Activated T-helper 2 cell treated with anti-CD3 and anti-CD28 coated beads, Interferon-gamma antibody, Interleukin-2, Interleukin-4, amounts not matched to agents 10 μg/mL and 5 μg/mL and 100 μg/mL, durations not matched to agents 14 hours and 24 hours and 36 hours (primary cell): Measurements from ENCODE around the gene ENOX1. TPM values are rescaled to one million over a fixed set of nuclear protein-coding genes. Genes with fewer than 3 reads are reported as not detected.

Experiments
- DNase-seq: peaks from one replicate; pipeline ENCODE4 v3.0.0; 2021; ENCODE audit warnings: low spot score
- H3K27ac Mint-ChIP-seq: one replicate; pipeline ENCODE4 v1.8.0; 2021; ENCODE audit warnings: mixed read lengths
- H3K27me3 Mint-ChIP-seq: one replicate; pipeline ENCODE4 v1.8.0; 2021; ENCODE audit warnings: low read depth, mixed read lengths
- H3K36me3 Mint-ChIP-seq: one replicate; pipeline ENCODE4 v1.8.0; 2021; ENCODE audit warnings: low read depth, mixed read lengths
- H3K4me1 Mint-ChIP-seq: one replicate; pipeline ENCODE4 v1.8.0; 2021; ENCODE audit warnings: low read depth, mixed read lengths
- H3K4me3 Mint-ChIP-seq: one replicate; pipeline ENCODE4 v1.8.0; 2021; ENCODE audit warnings: low read depth, mild to moderate bottlenecking, moderate library complexity, mixed read lengths
- H3K9me3 Mint-ChIP-seq: one replicate; pipeline ENCODE4 v1.8.0; 2021; ENCODE audit warnings: mixed read lengths
- intact Hi-C: fragments of 100-400 bp; cut with micrococcal nuclease; formaldehyde crosslinking; loops from one replicate; pipeline ENCODE4 v1.15.1; 2023
- total RNA-seq: library from RNA; stranded (reverse); gene quantifications from 2 replicates; pipeline ENCODE4 v1.2.3, GENCODE V29; 2022

Gene ENOX1
- total RNA-seq, 1 donor from 2014 or later = 0.18 TPM

DNA sequence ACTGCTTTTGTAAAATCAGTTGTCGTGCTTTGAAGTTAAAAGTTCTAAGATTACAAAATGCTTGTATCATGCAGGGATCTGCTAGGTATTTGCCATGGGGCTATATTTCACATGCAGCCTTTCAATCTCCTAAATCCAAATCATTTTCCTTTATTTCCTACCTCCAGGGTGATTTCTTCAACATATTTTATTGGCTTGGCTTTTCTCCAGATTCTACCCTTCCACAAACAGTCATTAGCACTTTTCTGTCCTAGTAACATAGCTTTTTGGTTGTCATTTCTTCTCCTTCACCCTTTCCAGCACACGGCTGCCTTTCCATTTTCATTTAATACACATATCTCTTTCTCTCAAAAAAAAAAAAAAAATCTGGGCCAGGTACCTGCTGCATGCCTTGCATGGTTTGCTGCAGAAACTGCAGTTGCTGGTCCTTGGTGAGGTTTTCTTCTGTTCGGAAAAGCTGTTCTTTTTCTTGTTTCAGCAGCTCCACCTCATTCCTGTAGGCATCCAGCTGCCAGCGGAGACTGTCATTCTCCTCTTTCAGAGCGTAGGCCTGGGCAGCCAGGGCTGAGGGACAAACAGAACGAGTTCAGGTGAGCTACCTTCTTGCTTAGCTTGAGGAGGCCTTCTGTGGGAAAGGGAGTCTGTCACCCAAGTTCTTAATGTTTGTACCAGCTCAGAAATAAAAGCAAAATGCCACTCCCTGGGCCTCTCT is 488.6 kb downstream of the ENOX1 start:
- no peak overlapping the region for H3K4me3 Mint-ChIP-seq
- intact Hi-C loops = no loop called here
- no peaks in the 10 kb centered on the region for H3K4me1 Mint-ChIP-seq
- H3K27me3 Mint-ChIP-seq = peaks cover 18% of the 10 kb centered on the region
- H3K9me3 Mint-ChIP-seq = no peaks in the 10 kb centered on the region
- no peak for DNase-seq
- H3K36me3 Mint-ChIP-seq = no peaks in the 10 kb centered on the region
- H3K27ac Mint-ChIP-seq = no peak overlapping the region

DNA sequence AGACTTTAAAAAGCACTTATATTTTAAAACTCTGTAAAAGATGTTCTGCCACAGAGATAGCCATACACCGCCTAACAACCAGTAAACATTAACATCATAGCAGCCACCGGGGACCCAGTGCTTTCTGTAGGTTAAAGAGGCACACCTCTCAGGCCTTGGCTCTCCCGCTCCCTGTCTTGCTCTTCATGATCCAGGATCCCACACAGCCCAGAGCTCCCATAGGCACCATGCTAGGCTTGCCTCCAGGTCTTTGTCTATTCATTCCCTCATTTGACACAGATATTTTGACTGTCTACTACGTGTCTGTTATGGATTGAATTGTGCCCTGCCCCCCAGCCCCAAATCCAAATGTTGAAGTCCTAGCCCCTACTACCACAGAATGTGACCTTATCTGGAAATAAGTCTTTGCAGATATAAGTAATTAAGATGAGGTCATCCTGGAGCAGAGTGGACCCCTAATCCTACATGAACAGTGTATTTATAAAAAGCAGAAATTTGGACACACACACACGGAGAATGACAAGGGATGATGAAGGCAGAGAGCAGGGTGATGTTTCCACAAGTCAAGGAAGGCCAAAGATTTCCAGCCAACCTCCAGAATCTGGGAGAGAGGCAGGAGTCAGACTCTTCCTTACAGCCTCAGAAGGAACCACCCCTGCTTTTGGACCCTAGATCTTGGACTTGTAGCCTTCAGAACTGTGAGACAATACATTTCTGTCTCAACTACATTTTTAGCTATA is 490.8 kb downstream of the ENOX1 start:
- intact Hi-C loops = no loop called here
- H3K4me1 Mint-ChIP-seq = no peaks in the 10 kb centered on the region
- H3K27me3 Mint-ChIP-seq = peaks cover 18% of the 10 kb centered on the region

DNA sequence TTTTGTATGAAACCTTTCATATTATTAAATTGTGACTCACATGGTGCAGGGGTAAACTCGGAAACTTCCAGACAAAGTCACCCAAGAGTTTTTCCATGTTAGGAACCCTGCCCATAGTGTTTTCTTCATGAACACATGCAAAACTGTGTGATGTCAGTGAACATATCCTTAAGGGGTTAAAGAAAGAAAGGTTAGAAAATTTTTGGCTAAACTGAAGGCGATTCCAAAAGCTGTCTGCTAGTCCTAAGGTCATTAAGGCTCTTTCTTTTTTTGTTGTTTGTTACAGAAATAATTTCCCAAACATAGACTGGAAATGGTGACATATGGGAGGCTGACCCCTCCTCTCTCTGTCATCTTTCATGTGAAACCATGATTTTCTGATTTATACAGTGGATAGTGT is 491.5 kb downstream of the ENOX1 start:
- H3K36me3 Mint-ChIP-seq = no peaks in the 10 kb centered on the region
- intact Hi-C loops = no loop called here

More for the DNA sequence above, 490.8 kb downstream of the ENOX1 start:
- Mint-ChIP-seq H3K9me3 (no peaks in the 10 kb centered on the region), H3K36me3 (no peaks in the 10 kb centered on the region), H3K27ac (no peak overlapping the region), H3K4me3 (no peak overlapping the region)
- no peak for DNase-seq

DNA sequence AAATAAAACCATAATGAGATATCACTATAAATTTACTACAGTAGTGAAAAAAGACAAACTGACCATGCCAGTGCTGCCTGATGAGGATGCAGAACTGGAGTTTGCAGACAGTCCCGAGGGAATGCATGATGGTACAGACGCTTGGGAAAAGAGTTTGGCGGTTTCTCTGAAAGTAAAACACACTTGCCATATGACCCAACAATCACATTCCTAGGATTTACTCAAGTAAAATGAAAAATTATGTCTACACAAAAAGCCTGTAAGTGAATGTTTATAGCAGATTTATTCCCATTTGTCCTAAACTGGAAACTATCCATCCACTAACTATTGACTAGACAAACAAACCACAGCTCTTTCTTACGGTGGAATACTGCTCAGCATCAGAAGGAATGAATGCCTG is 492.4 kb downstream of the ENOX1 start:
- no peak for DNase-seq
- Mint-ChIP-seq H3K4me1 (peaks cover 3% of the 10 kb centered on the region), H3K36me3 (no peaks in the 10 kb centered on the region), H3K4me3 (no peak overlapping the region), H3K9me3 (no peaks in the 10 kb centered on the region), H3K27me3 (peaks cover 10% of the 10 kb centered on the region), H3K27ac (no peak overlapping the region)
- intact Hi-C loops = no loop called here

More for the DNA sequence above, 491.5 kb downstream of the ENOX1 start:
- Mint-ChIP-seq H3K4me3 (no peak overlapping the region), H3K27me3 (peaks cover 15% of the 10 kb centered on the region), H3K9me3 (no peaks in the 10 kb centered on the region), H3K4me1 (no peaks in the 10 kb centered on the region), H3K27ac (no peak overlapping the region)
- DNase-seq = no peak

DNA sequence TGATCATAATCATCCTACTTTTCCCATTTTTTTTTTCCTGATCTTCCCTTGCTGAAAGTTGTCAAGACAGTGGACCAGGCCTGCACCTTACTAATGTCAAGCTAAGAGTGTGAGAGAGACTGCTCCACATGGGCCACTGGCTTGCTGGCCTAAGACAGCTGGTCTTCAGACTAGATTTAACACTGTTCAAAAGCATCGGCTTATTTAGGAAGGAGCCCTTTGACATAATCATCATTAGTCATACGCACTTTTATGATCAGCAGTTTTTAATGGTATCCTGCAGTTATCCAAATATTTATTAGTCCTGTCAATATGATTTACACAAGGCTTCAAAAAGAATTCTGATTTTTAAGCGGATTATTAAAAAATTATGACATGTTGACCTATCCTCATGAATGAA is 492.8 kb downstream of the ENOX1 start:
- Mint-ChIP-seq H3K4me3 (no peak overlapping the region), H3K27ac (no peak overlapping the region), H3K4me1 (peaks cover 3% of the 10 kb centered on the region), H3K36me3 (no peaks in the 10 kb centered on the region), H3K27me3 (peaks cover 10% of the 10 kb centered on the region), H3K9me3 (no peaks in the 10 kb centered on the region)
- DNase-seq = no peak
- intact Hi-C loops = no loop called here

DNA sequence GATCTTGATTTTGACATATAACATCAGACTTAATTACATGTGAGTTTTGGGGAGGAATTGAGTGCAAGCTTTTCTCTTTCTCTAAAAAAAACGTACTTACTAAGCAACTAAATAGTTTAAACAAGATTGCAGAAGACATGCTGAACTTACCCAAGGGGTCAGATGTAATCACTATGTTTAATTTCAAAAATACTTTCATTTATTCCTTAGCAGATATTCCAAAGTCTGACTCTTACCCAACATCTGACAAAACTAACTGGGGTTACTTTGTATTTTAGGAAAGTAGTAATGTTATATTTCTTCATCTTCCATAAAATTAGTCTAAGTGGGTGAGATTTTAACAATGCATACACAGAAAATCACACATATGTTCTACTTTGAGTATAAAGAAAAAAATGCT is 493.2 kb downstream of the ENOX1 start:
- intact Hi-C loops = no loop called here
- no peaks in the 10 kb centered on the region for H3K36me3 Mint-ChIP-seq
- no peak overlapping the region for H3K4me3 Mint-ChIP-seq

DNA sequence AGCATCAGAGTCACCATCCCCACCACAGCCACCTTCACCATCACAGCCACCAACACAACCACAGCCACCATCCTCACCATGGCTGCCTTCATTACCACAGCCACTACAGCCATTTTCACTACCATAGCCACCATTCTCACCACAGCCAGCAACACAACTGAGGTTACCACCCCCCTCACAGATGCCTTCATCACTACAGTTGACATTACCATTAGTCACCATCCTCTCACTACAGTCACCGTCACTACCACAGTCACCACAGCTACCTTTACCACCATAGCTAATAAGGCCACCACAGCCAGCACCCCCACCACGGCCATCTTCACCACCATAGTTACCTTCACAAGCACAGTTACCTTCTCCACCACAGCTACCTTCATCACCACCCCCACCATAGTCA is 493.8 kb downstream of the ENOX1 start:
- no peak overlapping the region for H3K4me3 Mint-ChIP-seq
- peaks cover 3% of the 10 kb centered on the region for H3K4me1 Mint-ChIP-seq
- intact Hi-C loops = no loop called here
- H3K27me3 Mint-ChIP-seq = peaks cover 3% of the 10 kb centered on the region
- H3K27ac Mint-ChIP-seq = no peak overlapping the region
- no peaks in the 10 kb centered on the region for H3K9me3 Mint-ChIP-seq
- no peaks in the 10 kb centered on the region for H3K36me3 Mint-ChIP-seq
- no peak for DNase-seq

More for the DNA sequence above, 493.2 kb downstream of the ENOX1 start:
- peaks cover 5% of the 10 kb centered on the region for H3K27me3 Mint-ChIP-seq
- H3K27ac Mint-ChIP-seq = no peak overlapping the region
- DNase-seq = no peak
- peaks cover 3% of the 10 kb centered on the region for H3K4me1 Mint-ChIP-seq
- no peaks in the 10 kb centered on the region for H3K9me3 Mint-ChIP-seq

DNA sequence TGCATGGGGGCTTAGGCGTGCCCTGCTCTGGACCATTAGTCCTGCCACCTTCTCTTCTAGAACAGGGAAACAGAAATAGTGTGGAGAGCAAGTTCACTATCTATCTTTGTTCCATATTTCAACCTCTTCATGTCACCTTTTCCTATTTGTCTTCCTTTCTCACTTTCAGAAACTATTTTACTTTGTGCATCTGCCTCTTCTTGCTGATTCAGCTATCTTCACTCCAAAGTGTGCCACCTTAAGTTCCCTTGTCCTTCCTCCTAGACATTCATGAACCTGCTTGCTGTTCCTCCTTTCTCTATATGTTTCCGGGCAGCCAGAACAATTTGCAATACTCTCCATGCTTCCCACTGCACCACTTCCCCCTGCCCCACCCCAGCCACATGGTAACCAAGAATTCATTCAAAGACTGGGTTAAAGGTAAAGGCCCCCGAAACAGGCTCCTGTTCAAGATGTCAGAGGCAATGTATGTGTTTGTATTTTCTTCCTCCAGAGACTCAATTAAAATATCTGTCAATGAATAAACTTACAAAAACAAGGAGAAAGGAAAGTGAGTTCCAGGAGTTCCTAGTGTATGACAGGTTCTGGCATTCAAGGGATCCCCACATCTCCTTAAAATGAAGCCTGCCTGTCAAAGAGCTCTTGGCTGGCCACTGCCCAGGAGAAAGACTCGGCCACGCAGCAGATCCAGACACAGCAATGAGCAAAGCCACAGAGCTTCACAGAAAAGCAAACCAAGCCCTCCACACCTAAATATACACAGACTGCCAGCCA is 495.3 kb downstream of the ENOX1 start:
- peaks cover 2% of the 10 kb centered on the region for H3K27me3 Mint-ChIP-seq
- H3K4me3 Mint-ChIP-seq = no peak overlapping the region
- no peak overlapping the region for H3K27ac Mint-ChIP-seq
- DNase-seq = no peak
- intact Hi-C loops = no loop called here
- H3K4me1 Mint-ChIP-seq = peaks cover 3% of the 10 kb centered on the region
- H3K9me3 Mint-ChIP-seq = no peaks in the 10 kb centered on the region
- no peaks in the 10 kb centered on the region for H3K36me3 Mint-ChIP-seq

DNA sequence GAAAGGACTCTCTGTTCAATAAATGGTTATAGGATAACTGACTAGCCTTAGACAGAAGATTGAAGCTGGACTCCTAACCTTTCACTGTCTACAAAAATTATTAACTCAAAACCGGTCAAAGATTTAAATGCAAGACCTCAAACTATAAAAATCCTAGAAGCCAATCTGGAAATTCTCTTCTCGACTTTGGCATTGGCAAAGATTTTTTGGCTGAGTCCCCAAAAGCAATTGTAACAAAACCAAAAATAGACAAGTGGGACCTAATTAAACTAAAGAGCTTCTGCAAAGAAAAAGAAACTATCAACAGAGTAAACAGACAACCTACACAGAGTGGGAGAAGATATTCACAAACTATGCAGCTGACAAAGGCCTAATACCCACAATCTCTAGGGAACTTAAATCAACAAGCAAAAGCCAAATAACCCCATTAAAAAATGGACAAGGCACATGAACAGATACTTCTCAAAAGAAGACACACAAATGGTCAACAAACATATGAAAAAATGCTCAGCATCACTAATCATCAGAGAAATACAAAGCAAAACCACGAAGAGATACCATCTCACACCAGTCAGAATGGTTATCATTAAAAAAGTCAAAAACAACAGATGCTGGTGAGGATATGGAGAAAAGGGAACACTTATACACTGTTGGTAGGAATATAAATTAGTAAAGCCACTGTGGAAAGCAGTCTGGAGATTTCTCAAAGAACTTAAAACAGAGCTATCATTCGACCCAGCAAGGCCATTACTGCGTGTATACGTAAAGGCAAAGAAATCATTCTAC is 497.1 kb downstream of the ENOX1 start:
- no peak for DNase-seq
- intact Hi-C loops = no loop called here
- Mint-ChIP-seq H3K4me1 (peaks cover 3% of the 10 kb centered on the region), H3K4me3 (no peak overlapping the region), H3K36me3 (no peaks in the 10 kb centered on the region), H3K9me3 (no peaks in the 10 kb centered on the region), H3K27me3 (no peaks in the 10 kb centered on the region), H3K27ac (no peak overlapping the region)

DNA sequence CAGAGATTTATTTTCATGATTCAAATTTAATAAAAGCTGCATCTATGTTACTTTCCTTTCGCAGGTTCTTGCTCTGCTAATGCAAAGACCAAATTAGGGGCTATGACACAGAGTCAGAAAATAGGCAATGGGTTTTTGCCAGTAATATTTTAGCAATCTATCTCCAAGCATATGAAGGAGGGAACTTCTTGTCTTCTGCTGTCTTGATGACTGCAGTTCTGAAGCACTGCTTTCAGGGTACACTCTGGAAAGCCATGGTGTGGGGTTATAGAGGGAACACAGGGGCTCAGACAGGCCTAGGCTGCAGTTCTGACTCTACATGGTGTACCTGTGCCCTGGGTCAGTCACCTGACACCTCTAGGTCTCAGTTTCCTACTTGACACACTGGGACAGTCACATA is 500.0 kb downstream of the ENOX1 start:
- intact Hi-C loops = no loop called here
- no peaks in the 10 kb centered on the region for H3K9me3 Mint-ChIP-seq

DNA sequence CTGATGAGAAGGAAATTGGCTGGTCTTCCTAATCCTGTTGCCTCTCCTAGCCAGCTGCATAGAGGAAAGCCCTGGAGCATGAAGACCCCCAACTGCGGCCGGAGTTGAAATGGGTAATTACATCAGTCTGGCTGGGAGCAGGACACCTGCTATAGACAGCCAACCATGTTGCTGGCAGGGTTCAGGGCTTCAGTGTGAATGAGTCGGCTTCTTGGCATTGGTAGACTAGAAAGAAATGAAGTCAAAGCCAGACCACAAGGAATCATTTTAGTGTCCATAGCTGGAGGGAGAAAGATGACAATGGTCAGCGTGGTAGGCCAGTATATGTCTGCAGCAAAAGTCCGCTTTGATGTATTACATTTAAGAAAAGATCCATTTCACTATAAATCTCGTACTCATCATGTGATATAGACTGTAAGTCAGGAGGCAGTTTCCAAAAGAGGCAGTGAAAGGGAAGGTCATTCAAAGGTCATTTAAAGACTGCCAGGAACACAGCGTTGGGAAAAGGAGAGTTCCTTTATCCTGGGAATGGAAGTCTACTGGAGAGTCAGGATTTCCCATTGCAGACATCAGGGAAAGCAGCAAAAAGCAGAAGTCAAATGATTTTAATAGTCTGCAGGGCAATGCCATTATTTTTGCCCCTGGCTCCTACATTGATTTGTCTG is 500.7 kb downstream of the ENOX1 start:
- Mint-ChIP-seq H3K4me3 (no peak overlapping the region), H3K27me3 (peaks cover 3% of the 10 kb centered on the region), H3K27ac (no peak overlapping the region), H3K9me3 (no peaks in the 10 kb centered on the region), H3K4me1 (peaks cover 3% of the 10 kb centered on the region), H3K36me3 (no peaks in the 10 kb centered on the region)
- DNase-seq = no peak
- intact Hi-C loops = no loop called here

More for the DNA sequence above, 500.0 kb downstream of the ENOX1 start:
- no peak overlapping the region for H3K4me3 Mint-ChIP-seq
- H3K36me3 Mint-ChIP-seq = no peaks in the 10 kb centered on the region
- H3K4me1 Mint-ChIP-seq = peaks cover 3% of the 10 kb centered on the region
- DNase-seq = no peak
- H3K27me3 Mint-ChIP-seq = peaks cover 1% of the 10 kb centered on the region
- H3K27ac Mint-ChIP-seq = no peak overlapping the region

DNA sequence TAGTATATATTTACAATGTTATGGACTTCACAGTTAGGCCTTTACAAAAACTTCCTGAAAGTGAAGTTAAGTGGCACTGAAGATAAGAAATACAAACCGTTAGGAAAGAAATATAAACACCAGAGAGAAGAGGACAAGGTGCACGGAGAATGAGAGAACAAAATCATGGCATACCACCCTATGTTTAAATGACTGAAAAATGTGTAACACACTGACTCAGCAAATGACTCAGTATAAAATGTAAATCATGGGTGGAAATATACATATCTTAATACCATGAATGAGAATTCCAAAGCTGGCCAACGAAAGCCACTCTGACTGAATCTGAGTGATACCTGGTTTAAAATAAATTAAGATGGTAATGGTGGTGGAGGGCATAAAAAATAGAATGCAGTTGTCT is 502.6 kb downstream of the ENOX1 start:
- Mint-ChIP-seq H3K36me3 (no peaks in the 10 kb centered on the region), H3K27me3 (peaks cover 9% of the 10 kb centered on the region), H3K4me1 (no peaks in the 10 kb centered on the region), H3K27ac (no peak overlapping the region), H3K4me3 (no peak overlapping the region), H3K9me3 (no peaks in the 10 kb centered on the region)
- no peak for DNase-seq
- intact Hi-C loops = no loop called here
